RWPE1 (cell line): Measurements from ENCODE around the gene CDH26.

ENCODE experiments used
- CTCF ChIA-PET: fragments of 350-600 bp; sonication (Branson Sonifier 250); formaldehyde crosslinking; extraction: SDS; loops from one replicate; lab custom pipeline; 2021; lab: Yijun Ruan, JAX
- POLR2A ChIA-PET: fragments of 400-600 bp; formaldehyde crosslinking; extraction: SDS; loops from one replicate; lab custom pipeline; 2020; ENCODE audit warnings: antibody characterized with exemption; ENCODE audit not compliant: low non-redundant PET; lab: Yijun Ruan, JAX
- DNase-seq: peaks from one replicate; pipeline ENCODE4 v3.0.0; 2012; ENCODE audit warnings: low spot score
- H3K27ac ChIP-seq: fragments of 450-650 bp; 2 replicates; pipeline ENCODE4 v1.5.1; 2017
- CTCF ChIP-seq: fragments of 450-650 bp; conservative IDR thresholded peaks from 2 replicates; pipeline ENCODE4 v1.5.1; 2017; ENCODE audit warnings: low read depth, mild to moderate bottlenecking

The CDH26 gene

GRCh38 chr20:60021104-60021503 is 62.9 kb downstream of the CDH26 start:
- no peak overlapping the region for H3K27ac ChIP-seq
- CTCF ChIA-PET = interaction anchor here (1.0 to 2.1 kb wide), 2 partner anchors 21 to 36 kb away, joined by 3 to 7 read pairs; no protein-coding TSS in a partner anchor
- no peak for TF ChIP-seq CTCF
- POLR2A ChIA-PET = no interaction called here
- DNase-seq = no peak

GRCh38 chr20:60022849-60023248 is 64.6 kb downstream of the CDH26 start:
- no peak for DNase-seq
- TF ChIP-seq CTCF = no peak
- H3K27ac ChIP-seq = no peak overlapping the region
- POLR2A ChIA-PET = no interaction called here
- CTCF ChIA-PET = interaction anchor here (1.3 kb wide), 1 partner anchor 57 kb away, joined by 4 read pairs; no protein-coding TSS in a partner anchor

GRCh38 chr20:60024245-60024644 is 66.0 kb downstream of the CDH26 start:
- no peak for DNase-seq
- ChIA-PET POLR2A (no interaction called here), CTCF (interaction anchor here (0.8 kb wide), 1 partner anchor 1196 kb away, joined by 4 read pairs; no protein-coding TSS in a partner anchor)
- TF ChIP-seq CTCF = no peak
- no peak overlapping the region for H3K27ac ChIP-seq

- no peak for TF ChIP-seq CTCF
- no peak for DNase-seq
- H3K27ac ChIP-seq = no peak overlapping the region
- ChIA-PET CTCF (interaction anchor here (0.6 kb wide), 1 partner anchor 12 kb away, joined by 3 read pairs; no protein-coding TSS in a partner anchor), POLR2A (no interaction called here)
Observed at GRCh38 chr20:60024801-60025200, 66.6 kb downstream of the CDH26 start.

- ChIA-PET CTCF (interaction anchor here (0.6 kb wide), 1 partner anchor 8 kb away, joined by 3 read pairs; no protein-coding TSS in a partner anchor), POLR2A (no interaction called here)
- DNase-seq = no peak
- no peak for TF ChIP-seq CTCF
- H3K27ac ChIP-seq = no peak overlapping the region
Observed at GRCh38 chr20:60026010-60026409, 67.8 kb downstream of the CDH26 start.

- no peak overlapping the region for H3K27ac ChIP-seq
- POLR2A ChIA-PET = no interaction called here
- no peak for TF ChIP-seq CTCF
- no peak for DNase-seq
- CTCF ChIA-PET = interaction anchor here (0.6 to 0.7 kb wide), 3 partner anchors 18 to 38 kb away, joined by 3 read pairs; no protein-coding TSS in a partner anchor
Observed at GRCh38 chr20:60030471-60030870, 72.2 kb downstream of the CDH26 start.
